ENCODE results near the gene SNTB2. TPM values are rescaled to one million over a fixed set of nuclear protein-coding genes. Genes with fewer than 3 reads are reported as not detected.

The SNTB2 gene
- total and polyA plus RNA-seq, 9 of the 15 experiments (the other 6 are each of a cell fraction or from before 2014, with no cell fraction given) = 1.2 to 13.7 (median 5.7) TPM

DNA sequence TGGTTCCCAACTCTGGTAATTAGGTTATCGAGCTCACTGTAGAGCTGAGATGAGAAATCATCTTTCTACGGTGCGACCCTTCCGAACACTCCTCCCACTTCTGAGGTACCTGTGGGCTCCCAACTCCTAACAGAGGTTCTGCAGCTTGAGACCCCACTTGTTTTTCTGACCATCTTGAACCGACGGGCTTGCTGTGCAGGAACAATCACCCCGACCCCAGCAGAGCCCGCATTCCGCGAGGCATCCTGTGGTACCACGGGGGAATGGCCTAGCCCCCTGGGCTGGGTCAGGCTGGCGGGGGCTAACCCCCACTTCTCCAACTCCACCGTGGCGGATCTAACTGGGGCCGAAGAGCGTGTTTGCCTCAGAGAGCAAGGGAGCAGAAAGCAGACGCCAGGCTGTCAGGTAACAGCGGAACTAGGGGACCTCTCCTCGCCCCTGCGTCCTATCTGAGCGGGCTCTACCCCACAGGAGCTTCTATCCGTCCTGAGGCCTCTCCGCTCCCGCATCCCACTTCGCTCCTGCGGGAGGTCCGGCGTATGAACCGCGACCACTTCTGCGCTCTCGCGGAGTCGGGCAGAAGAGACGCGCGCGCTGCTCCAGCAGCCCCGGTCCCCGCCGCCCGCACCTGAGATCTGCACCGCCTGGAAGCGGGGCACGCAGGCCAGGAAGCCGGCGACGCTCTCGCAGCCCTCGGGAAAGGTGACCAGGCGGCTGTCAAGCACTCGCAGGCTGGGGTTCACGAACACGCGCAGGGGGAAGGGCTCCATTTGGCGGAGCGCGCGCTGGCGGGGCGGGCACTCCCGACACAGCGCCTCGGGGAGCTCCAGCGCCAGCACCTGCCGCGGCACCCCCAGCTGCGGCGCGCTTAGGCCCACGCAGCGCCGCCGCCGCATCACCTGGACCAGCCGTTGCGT lies 142.7 kb downstream of the SNTB2 start (continued):
- TF ChIP-seq YBX1 (IDR thresholded peaks at IDR 0.05) = no peak
- no peak for TF ChIP-seq ZFP1 (CRISPR knock-in tag; IDR thresholded peaks at IDR 0.05)
- TF ChIP-seq ZNF143 (CRISPR knock-in tag; IDR thresholded peaks at IDR 0.05) = no peak
- no peak for TF ChIP-seq ZNF695 (CRISPR knock-in tag; IDR thresholded peaks at IDR 0.05)
- peak; percentile 71 for TF ChIP-seq RBM22 (IDR thresholded peaks at IDR 0.05; ENCODE audit: low read depth, low read length, poor library complexity, severe bottlenecking)
- TF ChIP-seq FIP1L1 (IDR thresholded peaks at IDR 0.05; ENCODE audit: low read depth, low read length, poor library complexity, severe bottlenecking) = no peak
- 0 out of 4 replicates have a peak, but pooled peaks of 1 of the 2 experiments have one; percentile 10 for TF ChIP-seq TEAD1 (CRISPR knock-in tag; IDR thresholded peaks at IDR 0.05)
- no peak for TF ChIP-seq NFE2 (IDR thresholded peaks at IDR 0.05; ENCODE audit: low read depth)
- TF ChIP-seq HBP1 (CRISPR knock-in tag; IDR thresholded peaks at IDR 0.05) = no peak
- TF ChIP-seq ZNF609 (CRISPR knock-in tag; IDR thresholded peaks at IDR 0.05; ENCODE audit: borderline replicate concordance) = no peak
- no peak for TF ChIP-seq HEY1 (CRISPR knock-in tag; IDR thresholded peaks at IDR 0.05; ENCODE audit: borderline replicate concordance)
- TF ChIP-seq DNMT1 (IDR thresholded peaks at IDR 0.05) = no peak
- TF ChIP-seq CTCF (IDR thresholded peaks at IDR 0.05 in 2 of 3, conservative IDR thresholded peaks at IDR 0.05 in 1 of 3; ENCODE audit: insufficient read depth in 2 of 3, low read depth in 1 of 3, low read length in 3 of 3) = no peak
- no peak; the same call in 1 of the 2 replicates for TF ChIP-seq FOXP1 (CRISPR knock-in tag; IDR thresholded peaks at IDR 0.05)
- no peak for TF ChIP-seq CC2D1A (IDR thresholded peaks at IDR 0.05)
- no peak for TF ChIP-seq NEUROD1 (IDR thresholded peaks at IDR 0.05; ENCODE audit: borderline replicate concordance, low read depth, low read length, partially characterized antibody)
- TF ChIP-seq, protein P1, sequence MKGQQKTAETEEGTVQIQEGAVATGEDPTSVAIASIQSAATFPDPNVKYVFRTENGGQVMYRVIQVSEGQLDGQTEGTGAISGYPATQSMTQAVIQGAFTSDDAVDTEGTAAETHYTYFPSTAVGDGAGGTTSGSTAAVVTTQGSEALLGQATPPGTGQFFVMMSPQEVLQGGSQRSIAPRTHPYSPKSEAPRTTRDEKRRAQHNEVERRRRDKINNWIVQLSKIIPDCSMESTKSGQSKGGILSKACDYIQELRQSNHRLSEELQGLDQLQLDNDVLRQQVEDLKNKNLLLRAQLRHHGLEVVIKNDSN (CRISPR knock-in tag; IDR thresholded peaks at IDR 0.05) = 0 out of 2 replicates have a peak, but pooled peaks have one; percentile 20
- no peak for TF ChIP-seq RBM14 (IDR thresholded peaks at IDR 0.05; ENCODE audit: borderline replicate concordance, insufficient read depth, low read depth, low read length)

All from K562 (cell line).